Right lobe of liver (tissue), 6 donors: ENCODE results near the gene RIOK1. TPM values are rescaled to one million over a fixed set of nuclear protein-coding genes. Genes with fewer than 3 reads are reported as not detected.
"Not testable (repeated sequence)": the region's sequence is repeated elsewhere in the genome, so short reads cannot be mapped to it uniquely, and the experiment has no call there.

Source experiments
- ATAC-seq, 4 donors: fragments of 200-7000 bp; cut with Tn5 transposase; one replicate each; pipeline ENCODE4 v1.9.1; 2020; ENCODE audit warnings: mild to moderate bottlenecking in 4 of 4, moderate library complexity in 4 of 4
- DNase-seq, 3 donors: peaks; one replicate each; pipeline ENCODE4 v3.0.0-alpha.2; 2020
- H3K27ac ChIP-seq, 3 donors: fragments of 200-600 bp; one replicate each; pipeline ENCODE4 v1.8.0; 2022
- H3K27me3 ChIP-seq, 2 donors: fragments of 200-600 bp; one replicate each; pipeline ENCODE4 v1.8.0; 2022
- H3K36me3 ChIP-seq, 4 donors: fragments of 200-600 bp; sonication (generic) in 1 of 4; one replicate each; pipeline versions ENCODE4 v1.5.1 to v1.8.0; 2017 to 2022; ENCODE audit warnings: control low read depth in 1 of 4
- H3K4me1 ChIP-seq, 4 donors: fragments of 200-600 bp; sonication (generic) in 1 of 4; one replicate each; pipeline versions ENCODE4 v1.5.1 to v1.8.0; 2017 to 2022; ENCODE audit warnings: control low read depth in 1 of 4
- H3K4me3 ChIP-seq, 3 donors: fragments of 200-600 bp; one replicate each; pipeline ENCODE4 v1.8.0; 2022
- H3K9me3 ChIP-seq, 4 donors: fragments of 200-600 bp; sonication (generic) in 1 of 4; one replicate each; pipeline versions ENCODE4 v1.5.1 to v1.8.0; 2017 to 2022; ENCODE audit warnings: control low read depth in 1 of 4
- POLR2A ChIP-seq: fragments of 450-650 bp; IDR thresholded peaks from one replicate; pipeline ENCODE4 v1.6.1; 2017; ENCODE audit warnings: antibody characterized with exemption, mild to moderate bottlenecking
- WGBS: methylation state at CpG from one replicate; pipeline ENCODE4 v1.1.6; 2018; ENCODE audit warnings: low coverage, low lambda C conversion rate; ENCODE audit not compliant: insufficient coverage; ENCODE audit errors: missing lambda C conversion rate; 5-methylcytosine and 5-hydroxymethylcytosine counted together
- intact Hi-C, 2 donors: fragments of 100-400 bp; cut with DNase I; formaldehyde crosslinking; loops; one replicate each; pipeline versions ENCODE4 v1.11.2 to v1.14.1; 2022
- total RNA-seq, 6 experiments: library from RNA; depleted of rRNA in 2 of 6; stranded (reverse); fragments of >200 nt in 2 of 6; fragmentation: NEBNext Ultra II Directional in 3 of 6; extraction: Animal tissue kit (Norgen Biotek cat#: 25700) in 3 of 6; gene quantifications; one replicate each; pipeline versions ENCODE4 v1.1.0 to v1.2.4, GENCODE V29; 2016 to 2023
- TF ChIP-seq, protein P1 (sequence below), 4 donors: fragments of 200-600 bp in 3 of 4; fragments of 450-650 bp in 1 of 4; IDR thresholded peaks; one replicate each; pipeline versions ENCODE4 v1.5.1 to v1.8.0; 2016 to 2022; ENCODE audit warnings: antibody characterized with exemption in 4 of 4, mild to moderate bottlenecking in 2 of 4
- donor health status: DM: no; HTN: yes; CAD: no.
- donor health status: DM: no; HTN: no; CAD: no.
- donor health status: DM: no; HTN: no; CAD: no.
- donor health status: DM: no; HTN: yes; CAD: no.
- donor health status: DM: no; HTN: yes; CAD: no.

RIOK1 gene
- total RNA-seq, 6 experiments from 2014 or later, result 4.6 to 7.9 (median 6.7) TPM

GRCh38 chr6:7452898-7453297 lies 63.3 kb downstream of the RIOK1 start:
- no peaks in the 10 kb centered on the region for H3K27me3 ChIP-seq
- intact Hi-C loops, result no loop called here
- ATAC-seq (no peak), DNase-seq (no peak)
- no peaks in the 10 kb centered on the region for H3K9me3 ChIP-seq
- TF ChIP-seq, protein P1, sequence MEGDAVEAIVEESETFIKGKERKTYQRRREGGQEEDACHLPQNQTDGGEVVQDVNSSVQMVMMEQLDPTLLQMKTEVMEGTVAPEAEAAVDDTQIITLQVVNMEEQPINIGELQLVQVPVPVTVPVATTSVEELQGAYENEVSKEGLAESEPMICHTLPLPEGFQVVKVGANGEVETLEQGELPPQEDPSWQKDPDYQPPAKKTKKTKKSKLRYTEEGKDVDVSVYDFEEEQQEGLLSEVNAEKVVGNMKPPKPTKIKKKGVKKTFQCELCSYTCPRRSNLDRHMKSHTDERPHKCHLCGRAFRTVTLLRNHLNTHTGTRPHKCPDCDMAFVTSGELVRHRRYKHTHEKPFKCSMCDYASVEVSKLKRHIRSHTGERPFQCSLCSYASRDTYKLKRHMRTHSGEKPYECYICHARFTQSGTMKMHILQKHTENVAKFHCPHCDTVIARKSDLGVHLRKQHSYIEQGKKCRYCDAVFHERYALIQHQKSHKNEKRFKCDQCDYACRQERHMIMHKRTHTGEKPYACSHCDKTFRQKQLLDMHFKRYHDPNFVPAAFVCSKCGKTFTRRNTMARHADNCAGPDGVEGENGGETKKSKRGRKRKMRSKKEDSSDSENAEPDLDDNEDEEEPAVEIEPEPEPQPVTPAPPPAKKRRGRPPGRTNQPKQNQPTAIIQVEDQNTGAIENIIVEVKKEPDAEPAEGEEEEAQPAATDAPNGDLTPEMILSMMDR (IDR thresholded peaks at IDR 0.05), result no peak
- TF ChIP-seq POLR2A, result no peak
- no peaks in the 10 kb centered on the region for H3K36me3 ChIP-seq
- 60% methylated on average over 1 of the region's 6 CpGs for WGBS
- no peak overlapping the region for H3K27ac ChIP-seq
- no peak overlapping the region for H3K4me3 ChIP-seq
- peaks cover 0 to 6% (median 0%) of the 10 kb centered on the region in 4 donors for H3K4me1 ChIP-seq

- intact Hi-C loops, result no loop called here
- Histone ChIP-seq H3K36me3 (no peaks in the 10 kb centered on the region), H3K4me3 (no peak overlapping the region), H3K27me3 (no peaks in the 10 kb centered on the region), H3K9me3 (no peaks in the 10 kb centered on the region), H3K4me1 (no peaks in the 10 kb centered on the region), H3K27ac (no peak overlapping the region)
- 51% methylated on average over 2 of the region's 5 CpGs for WGBS
- DNase-seq (no peak), ATAC-seq (peak in 1 of 4 donors; percentile 29)
- TF ChIP-seq, protein P1 (IDR thresholded peaks at IDR 0.05), result no peak
- TF ChIP-seq POLR2A, result no peak
Measured at GRCh38 chr6:7454696-7455358, 65.2 kb downstream of the RIOK1 start.

GRCh38 chr6:7456302-7456701 lies 66.7 kb downstream of the RIOK1 start:
- H3K36me3 ChIP-seq, H3K27me3 ChIP-seq, H3K4me3 ChIP-seq, H3K27ac ChIP-seq, H3K4me1 ChIP-seq, H3K9me3 ChIP-seq, ATAC-seq, intact Hi-C loops, DNase-seq: not testable (repeated sequence)
- WGBS, result no CpG with 5 or more reads among the region's 31 CpGs

GRCh38 chr6:7461416-7461815 lies 71.8 kb downstream of the RIOK1 start:
- no peak for TF ChIP-seq POLR2A
- TF ChIP-seq, protein P1 (IDR thresholded peaks at IDR 0.05), result no peak
- 83% methylated on average over 4 of the region's 4 CpGs for WGBS
- Histone ChIP-seq H3K4me3 (no peak overlapping the region), H3K27me3 (no peaks in the 10 kb centered on the region), H3K4me1 (no peaks in the 10 kb centered on the region), H3K36me3 (no peaks in the 10 kb centered on the region), H3K27ac (no peak overlapping the region), H3K9me3 (no peaks in the 10 kb centered on the region)
- no peak for ATAC-seq
- intact Hi-C loops, result no loop called here
- no peak for DNase-seq

DNA sequence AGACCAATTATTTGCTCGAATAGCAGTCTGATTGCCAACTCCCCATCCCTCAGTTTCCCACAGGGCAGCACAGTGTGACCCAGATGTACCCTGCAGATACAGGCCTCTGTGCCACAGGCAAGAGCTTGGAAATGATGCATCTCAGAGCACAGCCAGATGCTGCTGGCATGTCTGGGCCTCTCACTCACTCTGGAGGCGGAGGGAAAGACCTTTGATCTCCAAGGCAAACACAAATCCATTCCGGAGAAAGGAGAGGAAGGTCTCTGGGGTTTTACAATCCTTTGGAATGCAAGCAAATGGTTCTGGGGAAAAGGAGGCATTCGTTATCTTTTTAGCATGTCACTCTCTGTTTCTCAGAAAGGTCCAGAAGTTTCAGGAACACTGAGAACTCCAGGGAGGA lies 74.2 kb downstream of the RIOK1 start:
- no peak for TF ChIP-seq POLR2A
- TF ChIP-seq, protein P1 (IDR thresholded peaks at IDR 0.05), result no peak
- DNase-seq, result no peak
- H3K36me3 ChIP-seq, result no peaks in the 10 kb centered on the region
- H3K27me3 ChIP-seq, result no peaks in the 10 kb centered on the region
- intact Hi-C loops, result no loop called here
- H3K27ac ChIP-seq, result no peak overlapping the region
- no peak overlapping the region for H3K4me3 ChIP-seq
- no peaks in the 10 kb centered on the region for H3K4me1 ChIP-seq
- no peaks in the 10 kb centered on the region for H3K9me3 ChIP-seq
- WGBS, result 30% methylated on average over 4 of the region's 4 CpGs
- peak in 1 of 4 donors; percentile 38 for ATAC-seq
